ENCODE results near the gene TMEM80. TPM values are rescaled to one million over a fixed set of nuclear protein-coding genes. Genes with fewer than 3 reads are reported as not detected.
A peak's percentile ranks its signal among the peaks of the same experiment; 100 is the strongest.

TMEM80 gene
- total and polyA plus RNA-seq, 9 of the 15 experiments (the other 6 are each of a cell fraction or from before 2014, with no cell fraction given), result 5.1 to 30.1 (median 12.4) TPM

GRCh38 chr11:695538-696248, at the start of gene TMEM80 (continued):
- TF ChIP-seq CEBPB (tag; IDR thresholded peaks at IDR 0.05), result no peak
- TF ChIP-seq BRCA1 (IDR thresholded peaks at IDR 0.05), result no peak
- no peak for TF ChIP-seq BRCA1 (CRISPR knock-in tag; IDR thresholded peaks at IDR 0.05)
- no peak for TF ChIP-seq CHCHD3 (CRISPR knock-in tag; IDR thresholded peaks at IDR 0.05)
- no peak for TF ChIP-seq CBX8 (IDR thresholded peaks at IDR 0.05; ENCODE audit: borderline replicate concordance, extremely low read depth, low read depth, low read length, poor library complexity, severe bottlenecking)
- TF ChIP-seq FOXA3 (CRISPR knock-in tag; conservative IDR thresholded peaks at IDR 0.05 in 1 of 2, IDR thresholded peaks at IDR 0.05 in 1 of 2), result no peak
- no peak for TF ChIP-seq ZNF609 (CRISPR knock-in tag; IDR thresholded peaks at IDR 0.05; ENCODE audit: borderline replicate concordance)
- no peak for TF ChIP-seq HDGF (IDR thresholded peaks at IDR 0.05)
- no peak for TF ChIP-seq ATF2 (CRISPR knock-in tag; IDR thresholded peaks at IDR 0.05)
- no peak for TF ChIP-seq ZNF77 (CRISPR knock-in tag; IDR thresholded peaks at IDR 0.05)
- no peak; the same call in none of the 2 replicates for TF ChIP-seq POLR2H (tag; IDR thresholded peaks at IDR 0.05; ENCODE audit: low read depth)
- TF ChIP-seq CHAMP1 (IDR thresholded peaks at IDR 0.05), result no peak
- TF ChIP-seq ZNF3 (CRISPR knock-in tag; IDR thresholded peaks at IDR 0.05), result no peak
- TF ChIP-seq NRF1 (conservative IDR thresholded peaks at IDR 0.05 in 1 of 2, IDR thresholded peaks at IDR 0.05 in 1 of 2), result peak; percentile 69 to 76
- TF ChIP-seq EHMT2 (IDR thresholded peaks at IDR 0.05), result no peak
